ENCODE data around the gene USP6.
"Not testable (repeated sequence)": the region's sequence is repeated elsewhere in the genome, so short reads cannot be mapped to it uniquely, and the experiment has no call there.

The USP6 gene

GRCh38 chr17:5135726-5136579 is 20.1 kb downstream of the USP6 start:
- no peak for DNase-seq (ENCODE audit: low spot score)

- DNase-seq (ENCODE audit: low spot score) = not testable (repeated sequence)
Measured at GRCh38 chr17:5136580-5137412, 21.0 kb downstream of the USP6 start.

- DNase-seq (ENCODE audit: low spot score) = not testable (repeated sequence)
Measured at GRCh38 chr17:5137511-5138197, 21.8 kb downstream of the USP6 start.

- not testable (repeated sequence) for DNase-seq (ENCODE audit: low spot score)
Measured at GRCh38 chr17:5138198-5138544, 22.3 kb downstream of the USP6 start.

GRCh38 chr17:5138616-5139457 is 23.0 kb downstream of the USP6 start:
- DNase-seq (ENCODE audit: low spot score) = no peak

- DNase-seq (ENCODE audit: low spot score) = no peak
Measured at GRCh38 chr17:5139458-5139732, 23.6 kb downstream of the USP6 start.

- DNase-seq (ENCODE audit: low spot score) = not testable (repeated sequence)
Measured at GRCh38 chr17:5142877-5143276, 27.0 kb downstream of the USP6 start.

- not testable (repeated sequence) for DNase-seq (ENCODE audit: low spot score)
Measured at GRCh38 chr17:5146122-5146521, 30.3 kb downstream of the USP6 start.

GRCh38 chr17:5160702-5161101 is 44.9 kb downstream of the USP6 start:
- not testable (repeated sequence) for DNase-seq (ENCODE audit: low spot score)

GRCh38 chr17:5161793-5162192 is 46.0 kb downstream of the USP6 start:
- not testable (repeated sequence) for DNase-seq (ENCODE audit: low spot score)

GRCh38 chr17:5164436-5164835 is 48.6 kb downstream of the USP6 start:
- no peak for DNase-seq (ENCODE audit: low spot score)

- DNase-seq (ENCODE audit: low spot score) = peak; percentile 19
Measured at GRCh38 chr17:5165791-5166564, 50.1 kb downstream of the USP6 start.

GRCh38 chr17:5175027-5175426 is 59.2 kb downstream of the USP6 start:
- DNase-seq (ENCODE audit: low spot score) = not testable (repeated sequence)

- DNase-seq (ENCODE audit: low spot score) = no peak
Measured at GRCh38 chr17:5179003-5179402, 63.2 kb downstream of the USP6 start.

GRCh38 chr17:5181509-5182305 is 65.9 kb downstream of the USP6 start:
- DNase-seq (ENCODE audit: low spot score) = no peak

- DNase-seq (ENCODE audit: low spot score) = no peak
Measured at GRCh38 chr17:5182597-5183409, 67.0 kb downstream of the USP6 start.

GRCh38 chr17:5183410-5183793 is 67.6 kb downstream of the USP6 start:
- no peak for DNase-seq (ENCODE audit: low spot score)

GRCh38 chr17:5184288-5184687 is 68.5 kb downstream of the USP6 start:
- no peak for DNase-seq (ENCODE audit: low spot score)

All from GM03348 (cell line).